GM13976 (cell line): ENCODE measurements around the gene LMF1.

Experiments used
- DNase-seq: peaks from one replicate; pipeline ENCODE4 v3.0.0; 2012; ENCODE audit warnings: low spot score
- CTCF ChIP-seq: IDR thresholded peaks from 2 replicates; pipeline ENCODE4 v1.5.1; 2012; ENCODE audit warnings: borderline replicate concordance, mild to moderate bottlenecking; ENCODE audit not compliant: insufficient read depth; ENCODE audit errors: extremely low read depth, missing control alignments, control extremely low read depth
- in situ Hi-C: fragments of 300-500 bp; cut with MboI; formaldehyde crosslinking; loops from one replicate; pipeline ENCODE4 v1.12.0; 2022; ENCODE audit warnings: low sequenced_read_pairs, mixed read lengths, inconsistent platforms; ENCODE audit not compliant: unreplicated experiment

Gene LMF1

GRCh38 chr16:1009358-1010150, 38.8 kb upstream of the LMF1 start:
- no peak for TF ChIP-seq CTCF

GRCh38 chr16:1008085-1008484, 37.3 kb upstream of the LMF1 start:
- in situ Hi-C loops, result no loop called here
- no peak for DNase-seq
- no peak for TF ChIP-seq CTCF

More at GRCh38 chr16:1009358-1010150, 38.8 kb upstream of the LMF1 start:
- DNase-seq, result no peak
- in situ Hi-C loops, result no loop called here

GRCh38 chr16:1007284-1007850, 36.6 kb upstream of the LMF1 start:
- DNase-seq, result no peak
- no peak for TF ChIP-seq CTCF
- in situ Hi-C loops, result no loop called here

- no peak for TF ChIP-seq CTCF
- DNase-seq, result no peak
- in situ Hi-C loops, result no loop called here
These were observed 36.0 kb upstream of the LMF1 start for GRCh38 chr16:1006781-1007180.

- in situ Hi-C loops, result no loop called here
These were observed 34.5 kb upstream of the LMF1 start for GRCh38 chr16:1005286-1005685.

More at GRCh38 chr16:1005286-1005685, 34.5 kb upstream of the LMF1 start:
- TF ChIP-seq CTCF, result no peak
- DNase-seq, result no peak
